GM12878 (cell line): Measurements from ENCODE around the gene NDUFA12. TPM values are rescaled to one million over a fixed set of nuclear protein-coding genes. Genes with fewer than 3 reads are reported as not detected.

Experiments used
- ATAC-seq: fragments of 200-7000 bp; cut with Tn5 transposase; 3 replicates; pipeline ENCODE4 v1.9.1; 2020; ENCODE audit warnings: mild to moderate bottlenecking, moderate library complexity
- BruUV-seq: library from RNA; stranded (reverse); fragments of 400-500 nt; replicated peaks from 2 replicates; lab custom pipeline; 2021; lab: Mats Ljungman, UMichigan
- CTCF ChIA-PET: fragments of 300-600 bp; sonication (Branson Sonifier 250); formaldehyde crosslinking; extraction: SDS; loops from one replicate; lab custom pipeline; 2021; ENCODE audit warnings: inconsistent platforms; lab: Yijun Ruan, JAX
- POLR2A ChIA-PET: fragments of 350-600 bp; formaldehyde crosslinking; extraction: SDS; loops from one replicate; lab custom pipeline; 2021; ENCODE audit warnings: inconsistent platforms; lab: Charles Lee
- RAD21 ChIA-PET: fragments of 300-600 bp; sonication (Branson Sonifier 250); formaldehyde crosslinking; loops from one replicate; lab custom pipeline; 2023; ENCODE audit warnings: antibody characterized with exemption; ENCODE audit not compliant: unreplicated experiment; lab: Charles Lee
- SMC1A ChIA-PET: fragments of 300-600 bp; sonication (Branson Sonifier 250); formaldehyde crosslinking; loops from one replicate; lab custom pipeline; 2023; ENCODE audit not compliant: unreplicated experiment, uncharacterized antibody; lab: Charles Lee
- DNase-seq: peaks from one replicate; pipeline ENCODE4 v3.0.0-alpha.2; 2011; ENCODE audit warnings: low read depth, low spot score
- FAIRE-seq: peaks from 3 replicates; lab custom pipeline; 2011; peaks lifted over from hg19 to GRCh38; lab: Jason Lieb, UNC
- H2AFZ ChIP-seq: 2 replicates; pipeline ENCODE4 v1.6.0; 2011; ENCODE audit warnings: low read depth, low read length, control low read depth; ENCODE audit not compliant: control insufficient read depth
- H3K27ac ChIP-seq: 2 replicates; pipeline ENCODE4 v1.5.1; 2011; ENCODE audit warnings: control low read depth; ENCODE audit not compliant: control insufficient read depth, insufficient read depth
- H3K27me3 ChIP-seq, 2 experiments: replicated peaks in 1 of 2; 2 replicates each; pipeline versions ENCODE4 v1.6.0 to v1.6.1; 2011; ENCODE audit warnings: low read length in 1 of 2; ENCODE audit not compliant: control insufficient read depth in 2 of 2, insufficient read depth in 2 of 2
- H3K36me3 ChIP-seq, 2 experiments: 2 replicates each; pipeline ENCODE4 v1.5.1; 2011; ENCODE audit warnings: low read length in 1 of 2; ENCODE audit not compliant: control insufficient read depth in 2 of 2, insufficient read depth in 2 of 2
- H3K4me1 ChIP-seq: 2 replicates; pipeline ENCODE4 v1.6.1; 2011; ENCODE audit warnings: mild to moderate bottlenecking, low read length, moderate library complexity, mixed read lengths; ENCODE audit not compliant: control insufficient read depth, insufficient read depth
- H3K4me2 ChIP-seq: 2 replicates; pipeline ENCODE4 v1.6.0; 2011; ENCODE audit warnings: control low read depth; ENCODE audit not compliant: control insufficient read depth, insufficient read depth
- H3K4me3 ChIP-seq: fragments of 200-600 bp; sonication (generic); 2 replicates; pipeline ENCODE4 v1.5.1; 2016
- H3K79me2 ChIP-seq: 2 replicates; pipeline ENCODE4 v1.6.0; 2011; ENCODE audit warnings: low read length; ENCODE audit not compliant: control insufficient read depth, insufficient read depth
- H3K9ac ChIP-seq: 2 replicates; pipeline ENCODE4 v1.8.0; 2011; ENCODE audit warnings: low read length, control low read depth, mixed read lengths; ENCODE audit not compliant: control insufficient read depth, insufficient read depth
- H3K9me3 ChIP-seq: replicated peaks from 3 replicates; pipeline ENCODE4 v1.5.1; 2011; ENCODE audit warnings: mild to moderate bottlenecking, low read length; ENCODE audit not compliant: control insufficient read depth, insufficient read depth
- H4K20me1 ChIP-seq: 2 replicates; pipeline ENCODE4 v1.6.0; 2011; ENCODE audit not compliant: control insufficient read depth, insufficient read depth
- ATF7 ChIP-seq: fragments of 450-650 bp; IDR thresholded peaks from 2 replicates; pipeline ENCODE4 v1.6.1; 2016; ENCODE audit warnings: low read depth, mild to moderate bottlenecking
- EGR1 ChIP-seq, 2 experiments: IDR thresholded peaks; 1 replicate in 1 of 2; 2 replicates in 1 of 2; pipeline ENCODE4 v1.6.1; 2011 to 2012; ENCODE audit warnings: low read depth in 2 of 2, low read length in 2 of 2, borderline replicate concordance in 1 of 2, mild to moderate bottlenecking in 1 of 2, moderate library complexity in 1 of 2
- ESRRA ChIP-seq: IDR thresholded peaks from 2 replicates; pipeline ENCODE4 v1.6.1; 2012; ENCODE audit warnings: mild to moderate bottlenecking, low read length, improper control_type of control experiment
- HDAC2 ChIP-seq: fragments of 200-600 bp; sonication (generic); IDR thresholded peaks from 2 replicates; pipeline ENCODE4 v1.6.1; 2017
- IKZF2 ChIP-seq, 2 experiments: fragments of 450-650 bp; IDR thresholded peaks; 2 replicates each; pipeline ENCODE4 v1.6.1; 2017; ENCODE audit warnings: mild to moderate bottlenecking in 2 of 2, moderate library complexity in 2 of 2
- MXI1 ChIP-seq: fragments of 150-350 bp; IDR thresholded peaks from 2 replicates; pipeline ENCODE4 v1.6.1; 2011; ENCODE audit warnings: low read depth, mild to moderate bottlenecking, inconsistent platforms, low read length, improper control_type of control experiment
- PKNOX1 ChIP-seq: fragments of 450-650 bp; IDR thresholded peaks from 2 replicates; pipeline ENCODE4 v1.6.1; 2016; ENCODE audit warnings: mild to moderate bottlenecking
- RAD51 ChIP-seq: fragments of 450-650 bp; IDR thresholded peaks from 2 replicates; pipeline ENCODE4 v1.6.1; 2016; ENCODE audit warnings: moderate library complexity, mild to moderate bottlenecking, inconsistent platforms
- SP1 ChIP-seq: IDR thresholded peaks from one replicate; pipeline ENCODE4 v1.6.1; 2011; ENCODE audit warnings: low read depth, low read length
- SREBF1 ChIP-seq: IDR thresholded peaks from 2 replicates; pipeline ENCODE4 v1.6.1; 2012; ENCODE audit warnings: mild to moderate bottlenecking, low read length
- WRNIP1 ChIP-seq: IDR thresholded peaks from 2 replicates; pipeline ENCODE4 v1.6.1; 2011; ENCODE audit warnings: low read depth, low read length, improper control_type of control experiment, borderline replicate concordance
- WGBS: methylation state at CpG from one replicate; pipeline ENCODE4 v1.1.6; 2016; ENCODE audit warnings: low lambda C conversion rate; ENCODE audit not compliant: insufficient replicate concordance, insufficient coverage; ENCODE audit errors: missing lambda C conversion rate; 5-methylcytosine and 5-hydroxymethylcytosine counted together
- in situ Hi-C: fragments of 300-500 bp; cut with MboI; formaldehyde crosslinking; loops from 9 replicates; pipeline ENCODE4 v1.14.3; 2018; ENCODE audit warnings: mixed read lengths
- intact Hi-C: fragments of 100-400 bp; cut with micrococcal nuclease; formaldehyde crosslinking; loops from one replicate; pipeline ENCODE4 v1.14.2; 2022; ENCODE audit not compliant: unreplicated experiment
- polyA plus RNA-seq, 11 experiments: library from polyadenylated mRNA; depleted of rRNA in 4 of 11; unstranded in 6 of 11; stranded (reverse) in 5 of 11; fragments of >200 nt; fragmentation: Nextera tagmentation in 4 of 11; fragmentation: Illumina TruSeq in 1 of 11; extraction: Ambion mirVana in 4 of 11; extraction: Trizol in 1 of 11; gene quantifications; 1 replicate in 1 of 11; 2 replicates in 10 of 11; pipeline versions ENCODE4 v1.2.1 to v1.2.3, GENCODE V29; 2011 to 2016; ENCODE audit warnings: inconsistent platforms in 2 of 11, missing spikeins in 2 of 11, low read depth in 1 of 11
- total RNA-seq, 4 experiments: library from RNA; depleted of rRNA in 3 of 4; stranded (reverse); fragments of >200 nt in 3 of 4; fragmentation: Illumina TruSeq in 1 of 4; extraction: Trizol in 1 of 4; gene quantifications; 2 replicates each; pipeline versions ENCODE4 v1.2.1 to v1.2.3, GENCODE V29; 2013 to 2021
- TF ChIP-seq, protein P1 (sequence below): fragments of 450-650 bp; IDR thresholded peaks from 2 replicates; pipeline ENCODE4 v1.6.1; 2017; ENCODE audit warnings: borderline replicate concordance
- TF ChIP-seq, protein P2 (sequence below): fragments of 450-650 bp; IDR thresholded peaks from 2 replicates; pipeline ENCODE4 v1.6.1; 2017; ENCODE audit warnings: mild to moderate bottlenecking, moderate library complexity
- TF ChIP-seq, protein P3 (sequence below): IDR thresholded peaks from 2 replicates; pipeline ENCODE4 v1.6.1; 2011; ENCODE audit warnings: low read depth, low read length, improper control_type of control experiment, borderline replicate concordance

The NDUFA12 gene
- total and polyA plus RNA-seq, 10 of the 15 experiments (the other 5 are each of a cell fraction or from before 2014, with no cell fraction given), result 141 to 1,021 (median 295) TPM

- TF ChIP-seq PKNOX1 (no peak), SP1 (no peak), HDAC2 (no peak), SREBF1 (no peak)
- TF ChIP-seq, protein P1, sequence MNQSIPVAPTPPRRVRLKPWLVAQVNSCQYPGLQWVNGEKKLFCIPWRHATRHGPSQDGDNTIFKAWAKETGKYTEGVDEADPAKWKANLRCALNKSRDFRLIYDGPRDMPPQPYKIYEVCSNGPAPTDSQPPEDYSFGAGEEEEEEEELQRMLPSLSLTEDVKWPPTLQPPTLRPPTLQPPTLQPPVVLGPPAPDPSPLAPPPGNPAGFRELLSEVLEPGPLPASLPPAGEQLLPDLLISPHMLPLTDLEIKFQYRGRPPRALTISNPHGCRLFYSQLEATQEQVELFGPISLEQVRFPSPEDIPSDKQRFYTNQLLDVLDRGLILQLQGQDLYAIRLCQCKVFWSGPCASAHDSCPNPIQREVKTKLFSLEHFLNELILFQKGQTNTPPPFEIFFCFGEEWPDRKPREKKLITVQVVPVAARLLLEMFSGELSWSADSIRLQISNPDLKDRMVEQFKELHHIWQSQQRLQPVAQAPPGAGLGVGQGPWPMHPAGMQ, result no peak
- TF ChIP-seq, all 136 proteins: peak for 0
These were observed 31.6 kb downstream of the NDUFA12 start (continued) for GRCh38 chr12:94971923-94972322.

DNA sequence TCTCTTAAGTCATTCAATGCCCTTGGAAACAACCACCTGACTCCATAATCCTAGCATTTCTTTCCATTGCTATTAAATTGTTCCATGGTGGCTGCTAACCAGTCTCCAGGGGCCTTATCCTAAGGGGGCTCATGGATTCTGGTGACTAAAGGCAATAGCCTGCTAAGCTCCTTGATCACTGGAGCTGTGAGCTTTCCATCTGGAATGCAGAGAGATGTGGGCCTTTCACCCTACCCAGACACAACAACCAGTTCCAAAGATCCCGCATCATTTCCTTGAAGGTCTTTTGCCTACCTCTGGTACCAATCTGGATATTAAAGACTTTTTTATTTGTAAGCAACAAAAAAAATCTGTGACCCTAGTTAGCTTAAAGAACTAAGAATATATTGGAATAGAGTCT, 32.9 kb downstream of the NDUFA12 start:
- POLR2A ChIA-PET, result no interaction called here
- DNase-seq (no peak), FAIRE-seq (no peak), ATAC-seq (no peak)
- peaks cover 4% of the 10 kb centered on the region; the same call in 1 of the 2 replicates for H3K4me1 ChIP-seq
- peaks cover 3 to 5% of the 10 kb centered on the region in 2 experiments for H3K36me3 ChIP-seq
- no peak overlapping the region for H3K9ac ChIP-seq
- H2AFZ ChIP-seq, result no peak overlapping the region
- WGBS, result 100% methylated on average over 1 of the region's 1 CpG
- CTCF ChIA-PET, result interaction anchor here (1.0 to 1.3 kb wide), 3 partner anchors 11 to 564 kb away, joined by 3 read pairs; no protein-coding TSS in a partner anchor
- BruUV-seq, result no TSS peak
- H3K27me3 ChIP-seq, result no peaks in the 10 kb centered on the region
- H3K27ac ChIP-seq, result no peak overlapping the region
- H4K20me1 ChIP-seq, result no peaks in the 10 kb centered on the region
- RAD21 ChIA-PET, result interaction anchor here (1.0 kb wide), 1 partner anchor 102 kb away, joined by 3 read pairs; no protein-coding TSS in a partner anchor
- SMC1A ChIA-PET, result interaction anchor here (1.0 to 2.8 kb wide), 5 partner anchors 8 to 347 kb away, joined by 3 to 9 read pairs (median 4); no protein-coding TSS in a partner anchor
- H3K4me3 ChIP-seq, result no peak overlapping the region
- no peak overlapping the region for H3K4me2 ChIP-seq
- no peaks in the 10 kb centered on the region for H3K79me2 ChIP-seq
- in situ Hi-C loops (no loop called here), intact Hi-C loops (no loop called here)
- H3K9me3 ChIP-seq, result no peaks in the 10 kb centered on the region
- TF ChIP-seq, protein P2, sequence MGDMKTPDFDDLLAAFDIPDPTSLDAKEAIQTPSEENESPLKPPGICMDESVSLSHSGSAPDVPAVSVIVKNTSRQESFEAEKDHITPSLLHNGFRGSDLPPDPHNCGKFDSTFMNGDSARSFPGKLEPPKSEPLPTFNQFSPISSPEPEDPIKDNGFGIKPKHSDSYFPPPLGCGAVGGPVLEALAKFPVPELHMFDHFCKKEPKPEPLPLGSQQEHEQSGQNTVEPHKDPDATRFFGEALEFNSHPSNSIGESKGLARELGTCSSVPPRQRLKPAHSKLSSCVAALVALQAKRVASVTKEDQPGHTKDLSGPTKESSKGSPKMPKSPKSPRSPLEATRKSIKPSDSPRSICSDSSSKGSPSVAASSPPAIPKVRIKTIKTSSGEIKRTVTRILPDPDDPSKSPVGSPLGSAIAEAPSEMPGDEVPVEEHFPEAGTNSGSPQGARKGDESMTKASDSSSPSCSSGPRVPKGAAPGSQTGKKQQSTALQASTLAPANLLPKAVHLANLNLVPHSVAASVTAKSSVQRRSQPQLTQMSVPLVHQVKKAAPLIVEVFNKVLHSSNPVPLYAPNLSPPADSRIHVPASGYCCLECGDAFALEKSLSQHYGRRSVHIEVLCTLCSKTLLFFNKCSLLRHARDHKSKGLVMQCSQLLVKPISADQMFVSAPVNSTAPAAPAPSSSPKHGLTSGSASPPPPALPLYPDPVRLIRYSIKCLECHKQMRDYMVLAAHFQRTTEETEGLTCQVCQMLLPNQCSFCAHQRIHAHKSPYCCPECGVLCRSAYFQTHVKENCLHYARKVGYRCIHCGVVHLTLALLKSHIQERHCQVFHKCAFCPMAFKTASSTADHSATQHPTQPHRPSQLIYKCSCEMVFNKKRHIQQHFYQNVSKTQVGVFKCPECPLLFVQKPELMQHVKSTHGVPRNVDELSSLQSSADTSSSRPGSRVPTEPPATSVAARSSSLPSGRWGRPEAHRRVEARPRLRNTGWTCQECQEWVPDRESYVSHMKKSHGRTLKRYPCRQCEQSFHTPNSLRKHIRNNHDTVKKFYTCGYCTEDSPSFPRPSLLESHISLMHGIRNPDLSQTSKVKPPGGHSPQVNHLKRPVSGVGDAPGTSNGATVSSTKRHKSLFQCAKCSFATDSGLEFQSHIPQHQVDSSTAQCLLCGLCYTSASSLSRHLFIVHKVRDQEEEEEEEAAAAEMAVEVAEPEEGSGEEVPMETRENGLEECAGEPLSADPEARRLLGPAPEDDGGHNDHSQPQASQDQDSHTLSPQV, result no peak
- TF ChIP-seq IKZF2 (IDR thresholded peaks at IDR 0.05) (no peak), WRNIP1 (no peak), MXI1 (no peak), ESRRA (no peak), ATF7 (no peak), PKNOX1 (no peak), EGR1 (IDR thresholded peaks at IDR 0.05; ENCODE audit: borderline replicate concordance in 1 of 2, low read depth in 2 of 2, low read length in 2 of 2) (no peak), RAD51 (no peak)
- TF ChIP-seq, protein P3, sequence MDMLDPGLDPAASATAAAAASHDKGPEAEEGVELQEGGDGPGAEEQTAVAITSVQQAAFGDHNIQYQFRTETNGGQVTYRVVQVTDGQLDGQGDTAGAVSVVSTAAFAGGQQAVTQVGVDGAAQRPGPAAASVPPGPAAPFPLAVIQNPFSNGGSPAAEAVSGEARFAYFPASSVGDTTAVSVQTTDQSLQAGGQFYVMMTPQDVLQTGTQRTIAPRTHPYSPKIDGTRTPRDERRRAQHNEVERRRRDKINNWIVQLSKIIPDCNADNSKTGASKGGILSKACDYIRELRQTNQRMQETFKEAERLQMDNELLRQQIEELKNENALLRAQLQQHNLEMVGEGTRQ, result no peak
